ENCODE measurements around the gene TCL1B. TPM values are rescaled to one million over a fixed set of nuclear protein-coding genes. Genes with fewer than 3 reads are reported as not detected.

The TCL1B gene
- total RNA-seq, 1 donor from 2014 or later, result not detected

DNA sequence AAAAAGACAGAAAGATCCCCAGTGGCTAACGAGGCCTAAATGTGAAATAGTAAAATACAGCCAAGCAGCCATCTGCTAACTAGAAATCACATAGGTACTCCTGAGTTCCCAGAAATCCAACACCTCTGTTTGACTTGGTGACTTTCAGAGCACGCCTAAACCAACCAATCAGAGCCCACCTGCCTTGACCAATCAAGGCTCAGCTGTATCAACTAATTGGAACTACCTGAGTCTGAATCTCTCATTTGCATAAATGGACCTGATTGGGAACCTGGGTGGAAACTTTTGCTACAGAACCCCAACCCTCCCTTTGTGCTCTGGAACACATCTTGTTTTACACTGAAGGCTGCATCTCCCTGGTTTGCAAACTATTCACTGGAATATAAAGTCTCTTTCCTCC, 5.1 kb upstream of the TCL1B start:
- no peak for FAIRE-seq
- TF ChIP-seq, protein P1, sequence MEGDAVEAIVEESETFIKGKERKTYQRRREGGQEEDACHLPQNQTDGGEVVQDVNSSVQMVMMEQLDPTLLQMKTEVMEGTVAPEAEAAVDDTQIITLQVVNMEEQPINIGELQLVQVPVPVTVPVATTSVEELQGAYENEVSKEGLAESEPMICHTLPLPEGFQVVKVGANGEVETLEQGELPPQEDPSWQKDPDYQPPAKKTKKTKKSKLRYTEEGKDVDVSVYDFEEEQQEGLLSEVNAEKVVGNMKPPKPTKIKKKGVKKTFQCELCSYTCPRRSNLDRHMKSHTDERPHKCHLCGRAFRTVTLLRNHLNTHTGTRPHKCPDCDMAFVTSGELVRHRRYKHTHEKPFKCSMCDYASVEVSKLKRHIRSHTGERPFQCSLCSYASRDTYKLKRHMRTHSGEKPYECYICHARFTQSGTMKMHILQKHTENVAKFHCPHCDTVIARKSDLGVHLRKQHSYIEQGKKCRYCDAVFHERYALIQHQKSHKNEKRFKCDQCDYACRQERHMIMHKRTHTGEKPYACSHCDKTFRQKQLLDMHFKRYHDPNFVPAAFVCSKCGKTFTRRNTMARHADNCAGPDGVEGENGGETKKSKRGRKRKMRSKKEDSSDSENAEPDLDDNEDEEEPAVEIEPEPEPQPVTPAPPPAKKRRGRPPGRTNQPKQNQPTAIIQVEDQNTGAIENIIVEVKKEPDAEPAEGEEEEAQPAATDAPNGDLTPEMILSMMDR (IDR thresholded peaks at IDR 0.05; ENCODE audit: insufficient read depth, low read length, severe bottlenecking), result no peak
- no peaks in the 10 kb centered on the region for H3K36me3 ChIP-seq (ENCODE audit: control insufficient read depth, insufficient read depth, low read length)
- no peak for DNase-seq (ENCODE audit: low read depth)
- no peaks in the 10 kb centered on the region for H3K27me3 ChIP-seq (ENCODE audit: control insufficient read depth, insufficient read depth, low read length)
- H3K4me3 ChIP-seq (ENCODE audit: low read depth, low read length), result no peak overlapping the region

DNA sequence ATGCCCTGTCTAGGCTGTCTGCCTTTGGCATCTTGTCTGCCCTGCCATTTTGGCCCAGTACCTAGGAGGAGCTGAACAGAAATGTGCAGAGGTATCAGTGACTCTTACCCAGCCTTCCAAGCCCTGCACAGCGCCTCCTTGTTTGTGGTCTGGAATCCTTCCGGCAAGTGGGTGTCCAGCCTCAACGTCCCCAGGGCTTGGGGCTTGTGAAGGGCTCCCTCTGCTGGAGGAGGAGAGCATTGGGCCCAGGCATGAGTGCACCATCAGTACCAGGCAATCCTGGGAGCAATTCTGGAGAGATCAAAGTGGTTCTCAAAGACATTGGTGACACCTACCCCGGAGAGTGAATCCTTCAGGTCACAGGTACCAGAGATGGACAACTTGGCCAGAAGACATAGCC, 2.4 kb upstream of the TCL1B start:
- FAIRE-seq (no peak), DNase-seq (ENCODE audit: low read depth) (no peak)
- Histone ChIP-seq H3K36me3 (ENCODE audit: control insufficient read depth, insufficient read depth, low read length) (no peaks in the 10 kb centered on the region), H3K27me3 (ENCODE audit: control insufficient read depth, insufficient read depth, low read length) (no peaks in the 10 kb centered on the region), H3K4me3 (ENCODE audit: low read depth, low read length) (no peak overlapping the region)
- TF ChIP-seq, protein P1 (IDR thresholded peaks at IDR 0.05; ENCODE audit: insufficient read depth, low read length, severe bottlenecking), result peak; percentile 36

DNA sequence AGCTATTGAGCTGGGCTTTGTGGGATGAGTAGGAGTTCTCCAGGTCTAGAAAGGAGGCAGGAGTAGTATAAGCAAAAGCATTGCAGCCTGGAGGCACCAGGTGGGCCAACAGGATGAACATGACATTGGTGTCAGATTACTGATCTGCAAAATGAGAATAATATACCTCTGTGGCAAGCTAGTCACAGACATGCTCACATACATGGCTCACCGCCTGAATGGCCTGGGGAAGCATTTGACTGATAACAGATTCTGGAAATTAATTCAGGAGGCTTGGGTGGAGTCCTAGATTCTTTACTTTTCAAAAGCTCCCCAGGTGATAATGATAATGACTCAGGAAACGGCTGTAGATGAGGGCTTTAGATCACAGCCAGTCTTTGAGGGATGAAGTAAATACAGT, 709 bp downstream of the TCL1B start:
- Histone ChIP-seq H3K27me3 (ENCODE audit: control insufficient read depth, insufficient read depth, low read length) (no peaks in the 10 kb centered on the region), H3K4me3 (ENCODE audit: low read depth, low read length) (no peak overlapping the region), H3K36me3 (ENCODE audit: control insufficient read depth, insufficient read depth, low read length) (no peaks in the 10 kb centered on the region)
- TF ChIP-seq, protein P1 (IDR thresholded peaks at IDR 0.05; ENCODE audit: insufficient read depth, low read length, severe bottlenecking), result no peak
- DNase-seq (ENCODE audit: low read depth) (no peak), FAIRE-seq (no peak)

DNA sequence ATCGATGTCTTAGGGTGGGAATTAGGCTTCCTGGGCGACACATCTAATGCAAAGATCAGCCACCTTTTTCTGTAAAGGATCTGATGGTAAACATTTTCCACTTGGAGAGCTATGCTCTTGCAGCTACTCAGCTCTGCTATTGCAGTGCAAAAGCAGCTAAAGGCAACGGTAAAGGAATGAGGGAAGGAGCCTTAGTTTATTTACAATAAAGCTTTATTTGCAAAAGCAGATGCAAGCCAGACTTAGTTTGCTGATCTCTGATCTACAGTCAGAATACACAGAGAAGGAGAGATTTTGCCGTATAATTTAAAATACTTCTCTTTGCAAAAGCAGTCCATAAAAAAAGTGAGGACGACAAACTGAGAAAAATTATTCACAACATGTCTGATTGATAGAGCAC, 3.2 kb downstream of the TCL1B start:
- H3K27me3 ChIP-seq (ENCODE audit: control insufficient read depth, insufficient read depth, low read length), result no peaks in the 10 kb centered on the region
- DNase-seq (ENCODE audit: low read depth), result no peak
- no peaks in the 10 kb centered on the region for H3K36me3 ChIP-seq (ENCODE audit: control insufficient read depth, insufficient read depth, low read length)
- no peak overlapping the region for H3K4me3 ChIP-seq (ENCODE audit: low read depth, low read length)
- TF ChIP-seq, protein P1 (IDR thresholded peaks at IDR 0.05; ENCODE audit: insufficient read depth, low read length, severe bottlenecking), result no peak
- no peak for FAIRE-seq

DNA sequence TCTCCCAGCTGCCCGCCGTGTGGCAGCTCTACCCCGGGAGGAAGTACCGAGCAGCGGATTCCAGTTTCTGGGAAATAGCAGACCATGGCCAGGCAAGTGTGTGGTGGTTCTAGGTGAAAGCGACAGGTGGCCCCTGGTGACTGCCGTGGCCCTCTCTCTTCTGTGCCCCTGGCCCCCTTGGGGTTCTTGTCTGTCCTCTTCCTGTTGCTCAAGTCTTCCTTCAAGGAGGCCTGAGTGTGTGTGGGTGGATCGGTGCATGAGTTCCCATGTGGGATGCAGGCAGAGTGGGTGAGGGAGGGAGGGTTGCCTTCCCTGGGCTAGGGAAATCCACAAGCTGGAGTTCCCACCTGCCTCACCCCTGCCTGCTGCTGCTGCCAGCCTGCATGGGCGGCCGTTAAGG, 4.6 kb downstream of the TCL1B start:
- no peak for DNase-seq (ENCODE audit: low read depth)
- Histone ChIP-seq H3K36me3 (ENCODE audit: control insufficient read depth, insufficient read depth, low read length) (no peaks in the 10 kb centered on the region), H3K27me3 (ENCODE audit: control insufficient read depth, insufficient read depth, low read length) (no peaks in the 10 kb centered on the region), H3K4me3 (ENCODE audit: low read depth, low read length) (no peak overlapping the region)
- TF ChIP-seq, protein P1 (IDR thresholded peaks at IDR 0.05; ENCODE audit: insufficient read depth, low read length, severe bottlenecking), result no peak
- no peak for FAIRE-seq

DNA sequence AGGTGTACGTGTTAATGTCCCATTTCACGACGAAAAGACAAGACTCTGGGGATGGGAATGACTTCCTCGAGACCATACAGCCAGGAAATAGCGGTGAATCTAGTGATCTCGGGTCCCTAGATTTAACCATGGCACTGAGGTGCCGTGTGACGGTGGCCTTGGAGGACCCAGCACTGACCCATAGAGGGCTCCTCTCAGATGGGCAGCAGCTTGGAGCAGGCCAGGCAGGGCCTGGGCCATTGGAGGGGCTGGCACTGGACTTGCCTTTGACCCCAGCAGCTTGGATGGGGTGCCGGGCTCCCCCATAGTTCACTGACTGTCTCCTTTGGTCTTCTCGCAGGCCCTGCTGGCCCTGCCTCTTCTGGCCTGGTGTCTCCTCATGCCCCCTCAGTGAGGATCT, 5.4 kb downstream of the TCL1B start:
- no peaks in the 10 kb centered on the region for H3K36me3 ChIP-seq (ENCODE audit: control insufficient read depth, insufficient read depth, low read length)
- H3K27me3 ChIP-seq (ENCODE audit: control insufficient read depth, insufficient read depth, low read length), result no peaks in the 10 kb centered on the region
- FAIRE-seq (no peak), DNase-seq (ENCODE audit: low read depth) (no peak)
- no peak overlapping the region for H3K4me3 ChIP-seq (ENCODE audit: low read depth, low read length)
- TF ChIP-seq, protein P1 (IDR thresholded peaks at IDR 0.05; ENCODE audit: insufficient read depth, low read length, severe bottlenecking), result no peak

Measured in bronchial epithelial cell (primary cell).